Measurements from ENCODE around the gene ABCG8. TPM values are rescaled to one million over a fixed set of nuclear protein-coding genes. Genes with fewer than 3 reads are reported as not detected.

Gene ABCG8
- total and polyA plus RNA-seq, 2 donors (not counting 3 experiments of a cell fraction or from before 2014, with no cell fraction given), result not detected

DNA sequence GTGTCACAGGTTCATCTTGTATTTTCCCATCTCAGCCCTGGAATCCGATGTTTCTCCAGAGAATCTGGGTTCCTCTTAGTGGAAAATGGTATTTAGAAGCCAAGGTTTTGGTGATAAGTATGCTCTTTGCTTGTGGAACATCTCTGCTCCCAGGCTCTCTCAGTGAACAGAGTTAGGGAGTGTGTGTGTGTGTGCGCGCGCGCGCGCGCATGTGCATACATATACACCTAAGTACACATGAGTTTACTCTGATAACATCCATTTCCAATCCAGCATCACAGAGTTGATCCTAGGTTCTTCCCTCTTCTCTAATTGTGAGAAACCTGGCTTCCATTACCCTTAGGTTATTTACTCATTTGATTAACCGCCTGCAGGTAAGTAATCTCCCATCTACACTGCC lies 41.7 kb downstream of the ABCG8 start:
- no peaks in the 10 kb centered on the region for H3K9me3 ChIP-seq (replicated peaks; ENCODE audit: control insufficient read depth, insufficient read depth, low read length)
- FAIRE-seq (no peak), DNase-seq (ENCODE audit: low read depth, low spot score) (no peak)
- intact Hi-C loops (cut with micrococcal nuclease) (no loop called here), dilution Hi-C loops (cut with MboI; ENCODE audit: extremely low pct_ligation_motif_present, low sequenced_read_pairs) (no loop called here)
- BruUV-seq (replicated peaks), result no TSS peak
- H3K27me3 ChIP-seq (ENCODE audit: control insufficient read depth in 2 of 2, insufficient read depth in 2 of 2, low read length in 2 of 2), result peaks cover 0 to 2% of the 10 kb centered on the region in 2 experiments
- ChIA-PET POLR2A (no interaction called here), CTCF (no interaction called here)
- no peak overlapping the region for H3K9ac ChIP-seq (replicated peaks; ENCODE audit: extremely low read depth, insufficient read depth, low read length)
- H4K20me1 ChIP-seq (replicated peaks; ENCODE audit: control insufficient read depth, extremely low read depth, insufficient read depth, low read length), result no peaks in the 10 kb centered on the region
- no peaks in the 10 kb centered on the region for H3K36me3 ChIP-seq (ENCODE audit: control insufficient read depth in 2 of 2, extremely low read depth in 1 of 2, insufficient read depth in 2 of 2, low read length in 2 of 2)
- no peak overlapping the region for H3K27ac ChIP-seq (ENCODE audit: insufficient read depth, low read depth, low read length)
- no peaks in the 10 kb centered on the region for H3K9me1 ChIP-seq (replicated peaks; ENCODE audit: control insufficient read depth, extremely low read depth, insufficient read depth, low read length)
- no peaks in the 10 kb centered on the region for H3K4me1 ChIP-seq (ENCODE audit: control insufficient read depth, extremely low read depth, insufficient read depth, low read length)
- H3K4me3 ChIP-seq (replicated peaks in 1 of 3; ENCODE audit: insufficient read depth in 1 of 3, low read depth in 1 of 3, low read length in 3 of 3), result no peak overlapping the region
- no peaks in the 10 kb centered on the region for H3K79me2 ChIP-seq (ENCODE audit: control insufficient read depth, insufficient read depth, low read length)
- TF ChIP-seq JUN (IDR thresholded peaks at IDR 0.05; ENCODE audit: borderline replicate concordance, insufficient read depth, insufficient read length, low read depth) (no peak), EZH2 (IDR thresholded peaks at IDR 0.05; ENCODE audit: borderline replicate concordance, low read depth, low read length, severe bottlenecking) (no peak), GATA2 (IDR thresholded peaks at IDR 0.05; ENCODE audit: insufficient read depth, insufficient read length, low read depth, low read length) (no peak), FOS (IDR thresholded peaks at IDR 0.05; ENCODE audit: borderline replicate concordance, insufficient read depth, low read length) (no peak), POLR2AphosphoS5 (IDR thresholded peaks at IDR 0.05; ENCODE audit: insufficient read depth, low read depth, low read length) (no peak), POLR2A (IDR thresholded peaks at IDR 0.05; ENCODE audit: low read depth, low read length) (no peak), MYC (IDR thresholded peaks at IDR 0.05; ENCODE audit: low read depth, low read length) (no peak)
- TF ChIP-seq, protein P1, sequence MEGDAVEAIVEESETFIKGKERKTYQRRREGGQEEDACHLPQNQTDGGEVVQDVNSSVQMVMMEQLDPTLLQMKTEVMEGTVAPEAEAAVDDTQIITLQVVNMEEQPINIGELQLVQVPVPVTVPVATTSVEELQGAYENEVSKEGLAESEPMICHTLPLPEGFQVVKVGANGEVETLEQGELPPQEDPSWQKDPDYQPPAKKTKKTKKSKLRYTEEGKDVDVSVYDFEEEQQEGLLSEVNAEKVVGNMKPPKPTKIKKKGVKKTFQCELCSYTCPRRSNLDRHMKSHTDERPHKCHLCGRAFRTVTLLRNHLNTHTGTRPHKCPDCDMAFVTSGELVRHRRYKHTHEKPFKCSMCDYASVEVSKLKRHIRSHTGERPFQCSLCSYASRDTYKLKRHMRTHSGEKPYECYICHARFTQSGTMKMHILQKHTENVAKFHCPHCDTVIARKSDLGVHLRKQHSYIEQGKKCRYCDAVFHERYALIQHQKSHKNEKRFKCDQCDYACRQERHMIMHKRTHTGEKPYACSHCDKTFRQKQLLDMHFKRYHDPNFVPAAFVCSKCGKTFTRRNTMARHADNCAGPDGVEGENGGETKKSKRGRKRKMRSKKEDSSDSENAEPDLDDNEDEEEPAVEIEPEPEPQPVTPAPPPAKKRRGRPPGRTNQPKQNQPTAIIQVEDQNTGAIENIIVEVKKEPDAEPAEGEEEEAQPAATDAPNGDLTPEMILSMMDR (IDR thresholded peaks at IDR 0.05; ENCODE audit: extremely low read depth in 1 of 2, insufficient read depth in 1 of 2, low read depth in 1 of 2, low read length in 2 of 2), result no peak
- TF ChIP-seq, protein P2, sequence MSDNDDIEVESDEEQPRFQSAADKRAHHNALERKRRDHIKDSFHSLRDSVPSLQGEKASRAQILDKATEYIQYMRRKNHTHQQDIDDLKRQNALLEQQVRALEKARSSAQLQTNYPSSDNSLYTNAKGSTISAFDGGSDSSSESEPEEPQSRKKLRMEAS (IDR thresholded peaks at IDR 0.05; ENCODE audit: insufficient read depth, insufficient read length), result no peak
- H3K4me2 ChIP-seq (ENCODE audit: insufficient read depth, low read length), result no peak overlapping the region
- no peak overlapping the region for H2AFZ ChIP-seq (ENCODE audit: low read depth, low read length)
